Prostate gland (tissue), 2 donors: ENCODE results near the gene TCIRG1. TPM values are rescaled to one million over a fixed set of nuclear protein-coding genes. Genes with fewer than 3 reads are reported as not detected.

Experiments
- DNase-seq: peaks from one replicate; pipeline ENCODE4 v3.0.0-alpha.2; 2019; ENCODE audit warnings: low spot score
- H3K27ac ChIP-seq, 2 donors: fragments of 200-600 bp; sonication (generic); 2 replicates each; pipeline ENCODE4 v1.5.1; 2017 to 2019
- H3K27me3 ChIP-seq: fragments of 200-600 bp; sonication (generic); replicated peaks from 2 replicates; pipeline ENCODE4 v1.5.1; 2019; ENCODE audit not compliant: insufficient read depth
- H3K36me3 ChIP-seq, 2 donors: fragments of 200-600 bp; sonication (generic); 1 replicate in 1 of 2; 2 replicates in 1 of 2; pipeline versions ENCODE4 v1.5.1 to v1.8.1; 2017 to 2019
- H3K4me1 ChIP-seq: fragments of 200-600 bp; sonication (generic); replicated peaks from 2 replicates; pipeline ENCODE4 v1.5.1; 2019
- H3K4me3 ChIP-seq, 2 donors: fragments of 200-600 bp; sonication (generic); 2 replicates each; pipeline ENCODE4 v1.5.1; 2017 to 2019
- H3K9me3 ChIP-seq: fragments of 200-600 bp; sonication (generic); 2 replicates; pipeline ENCODE4 v1.5.1; 2017
- POLR2A ChIP-seq: fragments of 450-650 bp; IDR thresholded peaks from one replicate; pipeline ENCODE4 v1.6.1; 2016; ENCODE audit warnings: antibody characterized with exemption, mild to moderate bottlenecking
- POLR2AphosphoS5 ChIP-seq: sonication (generic); formaldehyde crosslinking; IDR thresholded peaks from one replicate; pipeline ENCODE4 v1.6.1; 2017; ENCODE audit warnings: antibody characterized with exemption
- WGBS: methylation state at CpG from one replicate; pipeline ENCODE4 v1.1.5; 2018; 5-methylcytosine and 5-hydroxymethylcytosine counted together
- intact Hi-C: fragments of 100-400 bp; cut with DNase I; formaldehyde crosslinking; loops from one replicate; pipeline ENCODE4 v1.14.2; 2022
- total RNA-seq, 2 donors: library from RNA; depleted of rRNA; stranded (reverse); fragments of >200 nt; gene quantifications; one replicate each; pipeline ENCODE4 v1.1.0, GENCODE V29; 2016
- TF ChIP-seq, protein P1 (sequence below), 4 experiments: fragments of 200-600 bp in 2 of 4; fragments of 450-650 bp in 2 of 4; sonication (generic) in 2 of 4; IDR thresholded peaks; 1 replicate in 3 of 4; 2 replicates in 1 of 4; pipeline ENCODE4 v1.5.1; 2016 to 2019; ENCODE audit warnings: antibody characterized with exemption in 4 of 4, mild to moderate bottlenecking in 2 of 4, moderate library complexity in 2 of 4

The TCIRG1 gene
- total RNA-seq, 2 donors from 2014 or later = 114 to 118 TPM

- intact Hi-C loops = no loop called here
- no peak overlapping the region for H3K4me3 ChIP-seq
- no peaks in the 10 kb centered on the region for H3K9me3 ChIP-seq
- 88% methylated on average over 18 of the region's 19 CpGs for WGBS
- H3K4me1 ChIP-seq = no peaks in the 10 kb centered on the region
- no peak for TF ChIP-seq POLR2AphosphoS5
- TF ChIP-seq, protein P1, sequence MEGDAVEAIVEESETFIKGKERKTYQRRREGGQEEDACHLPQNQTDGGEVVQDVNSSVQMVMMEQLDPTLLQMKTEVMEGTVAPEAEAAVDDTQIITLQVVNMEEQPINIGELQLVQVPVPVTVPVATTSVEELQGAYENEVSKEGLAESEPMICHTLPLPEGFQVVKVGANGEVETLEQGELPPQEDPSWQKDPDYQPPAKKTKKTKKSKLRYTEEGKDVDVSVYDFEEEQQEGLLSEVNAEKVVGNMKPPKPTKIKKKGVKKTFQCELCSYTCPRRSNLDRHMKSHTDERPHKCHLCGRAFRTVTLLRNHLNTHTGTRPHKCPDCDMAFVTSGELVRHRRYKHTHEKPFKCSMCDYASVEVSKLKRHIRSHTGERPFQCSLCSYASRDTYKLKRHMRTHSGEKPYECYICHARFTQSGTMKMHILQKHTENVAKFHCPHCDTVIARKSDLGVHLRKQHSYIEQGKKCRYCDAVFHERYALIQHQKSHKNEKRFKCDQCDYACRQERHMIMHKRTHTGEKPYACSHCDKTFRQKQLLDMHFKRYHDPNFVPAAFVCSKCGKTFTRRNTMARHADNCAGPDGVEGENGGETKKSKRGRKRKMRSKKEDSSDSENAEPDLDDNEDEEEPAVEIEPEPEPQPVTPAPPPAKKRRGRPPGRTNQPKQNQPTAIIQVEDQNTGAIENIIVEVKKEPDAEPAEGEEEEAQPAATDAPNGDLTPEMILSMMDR (IDR thresholded peaks at IDR 0.05) = no peak
- no peak for TF ChIP-seq POLR2A
- no peaks in the 10 kb centered on the region for H3K36me3 ChIP-seq
- no peak for DNase-seq
- H3K27me3 ChIP-seq = no peaks in the 10 kb centered on the region
- H3K27ac ChIP-seq = no peak overlapping the region
Measured at GRCh38 chr11:68014947-68015447, 23.8 kb upstream of the TCIRG1 start.

- DNase-seq = no peak
- Histone ChIP-seq H3K36me3 (no peaks in the 10 kb centered on the region), H3K9me3 (no peaks in the 10 kb centered on the region), H3K4me1 (no peaks in the 10 kb centered on the region), H3K27ac (no peak overlapping the region), H3K27me3 (no peaks in the 10 kb centered on the region), H3K4me3 (no peak overlapping the region)
- WGBS = 96% methylated on average over 8 of the region's 8 CpGs
- intact Hi-C loops = no loop called here
- no peak for TF ChIP-seq POLR2A
Measured at GRCh38 chr11:68015467-68015866, 23.4 kb upstream of the TCIRG1 start.

- TF ChIP-seq POLR2AphosphoS5 (no peak), POLR2A (no peak)
- TF ChIP-seq, protein P1 (IDR thresholded peaks at IDR 0.05) = no peak
- no peak overlapping the region for H3K4me3 ChIP-seq
- no peaks in the 10 kb centered on the region for H3K36me3 ChIP-seq
- no peaks in the 10 kb centered on the region for H3K27me3 ChIP-seq
- no peak overlapping the region for H3K27ac ChIP-seq
- DNase-seq = no peak
- H3K9me3 ChIP-seq = no peaks in the 10 kb centered on the region
- intact Hi-C loops = no loop called here
- H3K4me1 ChIP-seq = no peaks in the 10 kb centered on the region
- 70% methylated on average over 13 of the region's 13 CpGs for WGBS
Measured at GRCh38 chr11:68016161-68016903, 22.5 kb upstream of the TCIRG1 start.

- DNase-seq = no peak
- H3K27me3 ChIP-seq = no peaks in the 10 kb centered on the region
- H3K9me3 ChIP-seq = no peaks in the 10 kb centered on the region
- no peak overlapping the region for H3K27ac ChIP-seq
- WGBS = 69% methylated on average over 16 of the region's 16 CpGs
- TF ChIP-seq, protein P1 (IDR thresholded peaks at IDR 0.05) = no peak
- TF ChIP-seq POLR2AphosphoS5 (no peak), POLR2A (no peak)
- H3K4me1 ChIP-seq = no peaks in the 10 kb centered on the region
- no peak overlapping the region for H3K4me3 ChIP-seq
- no peaks in the 10 kb centered on the region for H3K36me3 ChIP-seq
- intact Hi-C loops = no loop called here
Measured at GRCh38 chr11:68016904-68017817, 21.7 kb upstream of the TCIRG1 start.

- intact Hi-C loops = no loop called here
- TF ChIP-seq, protein P1 (IDR thresholded peaks at IDR 0.05) = no peak
- TF ChIP-seq POLR2AphosphoS5 = no peak
- TF ChIP-seq POLR2A = no peak
- 83% methylated on average over 26 of the region's 27 CpGs for WGBS
- H3K4me3 ChIP-seq = no peak overlapping the region
- DNase-seq = no peak
- no peaks in the 10 kb centered on the region for H3K9me3 ChIP-seq
- no peaks in the 10 kb centered on the region for H3K27me3 ChIP-seq
- no peaks in the 10 kb centered on the region for H3K4me1 ChIP-seq
- no peak overlapping the region for H3K27ac ChIP-seq
- no peaks in the 10 kb centered on the region for H3K36me3 ChIP-seq
Measured at GRCh38 chr11:68017980-68018729, 20.7 kb upstream of the TCIRG1 start.
